SKM-1 treated with dmso at 0.1 percent for 144 hours (cell line): ENCODE results near the gene PCDHGC5.

Source experiments
- DNase-seq: peaks from one replicate; lab custom pipeline; 2025; ENCODE audit not compliant: unreplicated experiment; lab: John Stamatoyannopoulos, UW

PCDHGC5 gene

GRCh38 chr5:141528291-141528984 lies 39.6 kb downstream of the PCDHGC5 start:
- no peak for DNase-seq

GRCh38 chr5:141529002-141529401 lies 40.1 kb downstream of the PCDHGC5 start:
- no peak for DNase-seq

- no peak for DNase-seq
Observed at GRCh38 chr5:141529873-141530272, 41.0 kb downstream of the PCDHGC5 start.

- no peak for DNase-seq
Observed at GRCh38 chr5:141532726-141533125, 43.8 kb downstream of the PCDHGC5 start.

GRCh38 chr5:141533897-141534296 lies 45.0 kb downstream of the PCDHGC5 start:
- DNase-seq, result no peak

- no peak for DNase-seq
Observed at GRCh38 chr5:141534492-141535213, 45.8 kb downstream of the PCDHGC5 start.
